ENCODE data around the gene TRUB2. TPM values are rescaled to one million over a fixed set of nuclear protein-coding genes. Genes with fewer than 3 reads are reported as not detected.
A peak's percentile ranks its signal among the peaks of the same experiment; 100 is the strongest.

TRUB2 gene
- total RNA-seq, 6 experiments from 2014 or later = 27.0 to 38.5 (median 34.3) TPM

- H3K4me1 Mint-ChIP-seq (ENCODE audit: low read depth) = no peaks in the 10 kb centered on the region
- H3K27me3 Mint-ChIP-seq (ENCODE audit: insufficient read depth) = peaks cover 2% of the 10 kb centered on the region; the same call in 1 of the 2 replicates
- H3K4me3 Mint-ChIP-seq = no peak overlapping the region
- peaks cover 7% of the 10 kb centered on the region; the same call in 1 of the 2 replicates for H3K36me3 Mint-ChIP-seq (ENCODE audit: low read depth)
- no peak overlapping the region for H3K27ac Mint-ChIP-seq
- no peak for DNase-seq
- no peaks in the 10 kb centered on the region for H3K9me3 Mint-ChIP-seq
- TF ChIP-seq CTCF (IDR thresholded peaks at IDR 0.05) = no peak
Measured at GRCh38 chr9:128349125-128349524, 26.9 kb upstream of the TRUB2 start.

- H3K9me3 Mint-ChIP-seq = no peaks in the 10 kb centered on the region
- peaks cover 7% of the 10 kb centered on the region for H3K4me1 Mint-ChIP-seq (ENCODE audit: low read depth)
- H3K27me3 Mint-ChIP-seq (ENCODE audit: insufficient read depth) = no peaks in the 10 kb centered on the region; the same call in 1 of the 2 replicates
- no peaks in the 10 kb centered on the region for H3K36me3 Mint-ChIP-seq (ENCODE audit: low read depth)
- DNase-seq = no peak
- no peak overlapping the region for H3K4me3 Mint-ChIP-seq
- TF ChIP-seq CTCF (IDR thresholded peaks at IDR 0.05) = no peak; the same call in 1 of the 2 replicates
- no peak overlapping the region for H3K27ac Mint-ChIP-seq
Measured at GRCh38 chr9:128344931-128345605, 22.8 kb upstream of the TRUB2 start.

- H3K9me3 Mint-ChIP-seq = no peaks in the 10 kb centered on the region
- no peak for DNase-seq
- H3K4me1 Mint-ChIP-seq (ENCODE audit: low read depth) = peaks cover 7% of the 10 kb centered on the region
- no peak overlapping the region for H3K27ac Mint-ChIP-seq
- no peak for TF ChIP-seq CTCF (IDR thresholded peaks at IDR 0.05)
- H3K27me3 Mint-ChIP-seq (ENCODE audit: insufficient read depth) = no peaks in the 10 kb centered on the region; the same call in 1 of the 2 replicates
- H3K4me3 Mint-ChIP-seq = no peak overlapping the region
- H3K36me3 Mint-ChIP-seq (ENCODE audit: low read depth) = no peaks in the 10 kb centered on the region
Measured at GRCh38 chr9:128343855-128344254, 21.6 kb upstream of the TRUB2 start.

- no peak for DNase-seq
- Mint-ChIP-seq H3K9me3 (no peaks in the 10 kb centered on the region), H3K4me3 (no peak overlapping the region), H3K27ac (no peak overlapping the region), H3K4me1 (ENCODE audit: low read depth) (peaks cover 7% of the 10 kb centered on the region), H3K36me3 (ENCODE audit: low read depth) (no peaks in the 10 kb centered on the region), H3K27me3 (ENCODE audit: insufficient read depth) (no peaks in the 10 kb centered on the region; the same call in 1 of the 2 replicates)
- TF ChIP-seq CTCF (IDR thresholded peaks at IDR 0.05) = no peak
Measured at GRCh38 chr9:128342971-128343680, 20.9 kb upstream of the TRUB2 start.

GRCh38 chr9:128341435-128341849, 19.2 kb upstream of the TRUB2 start:
- Mint-ChIP-seq H3K4me3 (peak overlapping the region; percentile 89), H3K9me3 (no peaks in the 10 kb centered on the region), H3K27me3 (ENCODE audit: insufficient read depth) (no peaks in the 10 kb centered on the region; the same call in 1 of the 2 replicates), H3K27ac (peak overlapping the region; percentile 67), H3K4me1 (ENCODE audit: low read depth) (peaks cover 7% of the 10 kb centered on the region), H3K36me3 (ENCODE audit: low read depth) (no peaks in the 10 kb centered on the region)
- DNase-seq = peak; percentile 60
- peak; percentile 77 for TF ChIP-seq CTCF (IDR thresholded peaks at IDR 0.05)
